GM18526 (cell line): ENCODE measurements around the gene CZIB.
A peak's percentile ranks its signal among the peaks of the same experiment; 100 is the strongest.

ENCODE experiments used
- POLR2A ChIP-seq: IDR thresholded peaks from 3 replicates; pipeline ENCODE4 v1.6.1; 2011; ENCODE audit not compliant: insufficient read length; ENCODE audit errors: extremely low read depth

The CZIB gene

DNA sequence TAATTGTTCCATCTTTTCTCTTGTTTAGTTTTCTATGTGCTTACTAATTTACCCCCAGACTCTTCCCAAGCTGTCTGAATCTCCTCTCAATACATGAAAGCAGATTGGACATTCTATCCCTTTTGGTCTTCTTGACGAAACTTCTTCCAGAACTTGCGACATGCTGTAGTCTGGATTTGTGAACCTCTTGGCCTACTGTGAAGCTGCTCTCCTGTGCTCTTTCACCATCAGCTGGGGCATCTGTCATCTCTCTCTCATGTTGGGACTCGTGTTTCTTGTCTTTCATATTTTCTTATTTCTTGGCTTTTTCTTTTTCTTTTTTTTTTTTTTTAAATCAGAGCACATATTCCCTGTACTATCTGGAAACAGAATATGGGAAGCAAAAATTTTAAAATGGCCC lies 17.0 kb downstream of the CZIB start:
- no peak for TF ChIP-seq POLR2A

DNA sequence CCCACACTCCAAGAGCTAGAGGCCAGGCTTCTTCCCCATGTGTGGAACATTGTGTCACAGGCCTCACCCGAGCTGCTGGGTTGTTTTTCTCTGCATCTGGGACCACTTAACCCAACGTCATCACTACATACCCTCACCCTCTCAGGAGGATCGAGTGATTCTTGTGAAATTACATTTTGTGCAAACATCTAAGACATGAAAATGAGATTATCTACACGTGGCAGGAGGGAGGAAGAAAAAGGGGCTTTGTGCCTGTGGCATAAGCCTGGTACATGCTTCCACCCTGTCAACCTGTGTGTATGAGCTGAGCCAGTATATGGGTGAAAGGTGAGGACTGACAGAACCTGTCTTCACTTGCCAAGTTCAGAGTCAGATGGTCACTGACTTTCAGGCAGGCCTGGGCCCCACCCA lies 22.2 kb downstream of the CZIB start:
- no peak for TF ChIP-seq POLR2A

DNA sequence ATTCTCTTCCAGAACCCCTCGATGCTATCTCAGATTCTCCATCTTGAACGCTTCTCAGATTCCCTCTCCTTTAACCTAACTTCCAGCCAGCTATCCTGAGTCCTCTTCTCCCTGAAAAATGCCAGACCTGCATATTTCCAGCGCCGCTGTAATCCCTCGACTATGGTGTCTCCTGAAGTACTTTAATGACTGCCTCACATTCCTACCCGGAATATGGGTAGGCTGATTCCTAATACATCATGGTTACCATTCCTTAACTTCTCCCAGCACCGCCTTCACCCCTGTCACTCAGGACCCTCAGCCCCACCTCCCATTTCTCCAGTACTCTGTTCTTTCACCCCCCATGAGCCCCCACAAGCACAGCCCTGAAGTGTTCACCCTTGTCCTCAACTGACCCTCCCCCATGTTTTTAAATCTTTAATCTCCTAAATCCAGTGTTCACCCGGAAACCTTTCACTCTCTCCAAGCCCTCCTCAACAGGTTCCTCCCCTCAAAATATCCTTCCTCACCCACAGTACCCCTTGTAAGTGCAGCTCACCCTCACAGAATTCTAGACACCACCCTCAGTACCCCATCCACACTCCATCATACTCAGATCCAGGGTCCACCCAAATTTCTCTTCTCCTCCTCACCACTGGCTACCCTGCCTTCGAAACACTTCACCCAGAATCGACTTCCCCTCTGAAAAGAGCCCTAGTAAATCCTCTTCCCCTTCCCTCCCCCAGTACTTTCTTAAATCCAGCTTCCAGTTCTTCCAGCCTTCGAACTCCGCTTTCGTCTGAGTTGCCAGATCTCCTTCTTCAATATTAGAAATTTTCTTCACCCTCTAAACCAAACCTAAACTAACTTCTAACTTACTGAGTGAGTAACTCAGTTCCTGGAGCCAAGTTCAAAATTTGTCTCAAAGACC lies 22.9 kb downstream of the CZIB start:
- no peak for TF ChIP-seq POLR2A

DNA sequence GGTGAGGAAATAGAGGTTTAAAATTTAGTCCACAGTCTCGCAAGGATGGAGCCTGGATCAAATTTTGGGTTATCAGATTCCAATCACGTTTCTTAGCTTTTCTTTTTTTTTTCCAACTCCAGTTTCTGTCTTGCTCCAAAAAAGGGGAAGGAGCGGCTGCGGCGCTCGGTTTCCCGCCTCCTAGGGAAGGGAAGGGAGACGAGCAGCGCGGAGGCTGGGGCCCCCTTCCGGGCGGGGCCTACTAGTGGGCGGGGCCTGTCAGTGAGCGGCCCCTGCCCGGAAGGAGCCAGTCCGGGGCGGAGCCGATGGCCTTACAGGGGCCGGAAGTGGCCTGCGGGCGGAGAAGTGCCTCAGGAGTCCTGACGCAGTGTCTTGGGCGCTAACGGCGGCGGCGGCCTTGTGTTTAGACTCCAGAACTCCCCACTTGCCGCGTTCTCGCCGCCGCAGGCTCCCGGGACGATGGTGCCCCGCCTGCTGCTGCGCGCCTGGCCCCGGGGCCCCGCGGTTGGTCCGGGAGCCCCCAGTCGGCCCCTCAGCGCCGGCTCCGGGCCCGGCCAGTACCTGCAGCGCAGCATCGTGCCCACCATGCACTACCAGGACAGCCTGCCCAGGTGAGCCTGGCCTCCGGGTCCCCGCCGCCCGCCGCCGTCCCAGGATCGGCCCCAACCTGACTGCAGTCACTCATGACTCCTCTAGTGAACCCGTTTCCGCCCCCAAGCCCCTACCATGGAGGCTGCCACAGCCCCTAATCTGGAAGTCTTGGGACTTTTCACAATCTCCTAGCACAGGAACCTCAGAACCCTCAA lies 23.7 kb downstream of the CZIB start, which contains the start of gene CPT2:
Gene CPT2 (plus strand): TSS at position 340 of the 806 bp plus-strand sequence. CDS start 120 bp downstream, at position 460.
- TF ChIP-seq POLR2A, result peak; percentile 96

DNA sequence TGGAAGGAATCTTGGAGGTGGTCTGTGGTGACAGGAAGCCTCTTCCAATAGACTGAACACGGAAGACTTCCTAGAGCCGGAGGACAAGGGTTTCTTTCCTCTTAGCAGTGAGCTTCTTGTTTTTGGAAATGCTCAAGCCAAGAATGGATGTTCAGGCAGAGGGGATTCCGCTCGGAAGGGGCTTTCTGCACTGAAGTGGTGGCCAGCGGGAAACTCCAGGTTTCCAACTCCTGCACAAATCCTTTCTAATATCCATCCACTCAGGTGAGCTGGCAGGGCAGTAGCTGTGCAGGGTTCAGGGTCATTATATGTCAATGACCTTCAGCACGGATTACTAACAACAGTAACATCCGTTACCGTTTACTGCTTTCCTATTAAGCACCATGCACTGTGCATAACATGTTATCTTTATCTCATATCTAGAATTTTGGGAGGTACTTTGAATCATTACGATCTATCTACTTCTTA lies 24.4 kb downstream of the CZIB start:
- no peak for TF ChIP-seq POLR2A

DNA sequence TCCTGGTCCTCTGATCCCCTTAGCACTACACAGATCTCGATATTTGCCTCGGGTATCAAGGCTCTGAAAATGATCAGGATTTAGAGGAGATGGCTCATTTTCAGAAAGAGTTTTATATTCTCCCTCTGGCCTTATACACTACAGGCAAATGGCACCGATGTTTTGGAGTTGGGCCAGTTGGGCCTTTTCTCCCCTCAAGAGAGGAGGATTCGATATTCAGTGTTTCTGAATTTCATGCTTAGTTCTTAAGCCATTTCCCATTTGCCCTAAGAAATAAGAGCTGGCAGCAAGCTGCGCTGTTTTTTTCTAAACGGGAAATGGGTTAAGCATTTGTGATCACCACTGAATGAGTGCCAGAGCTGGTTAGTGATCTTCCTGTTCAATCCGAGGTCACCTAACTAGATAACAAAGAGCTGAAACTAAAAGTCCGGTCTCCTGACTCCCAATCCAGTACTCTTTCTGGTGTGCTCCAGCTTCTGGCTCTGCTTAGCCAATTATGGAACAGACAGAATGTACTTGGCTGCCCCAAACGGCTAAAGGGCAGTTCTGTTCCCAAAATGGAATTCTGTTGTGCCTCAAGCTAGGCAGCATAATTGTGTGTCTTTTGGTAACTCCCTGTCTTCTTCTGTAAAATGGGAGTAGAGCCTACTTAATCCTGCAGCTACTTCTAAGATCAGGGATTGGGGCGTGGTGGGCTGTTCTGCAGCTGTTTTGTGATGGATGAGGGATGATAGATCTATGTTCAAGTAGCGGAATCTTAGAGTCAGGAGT lies 25.0 kb downstream of the CZIB start:
- TF ChIP-seq POLR2A, result no peak

DNA sequence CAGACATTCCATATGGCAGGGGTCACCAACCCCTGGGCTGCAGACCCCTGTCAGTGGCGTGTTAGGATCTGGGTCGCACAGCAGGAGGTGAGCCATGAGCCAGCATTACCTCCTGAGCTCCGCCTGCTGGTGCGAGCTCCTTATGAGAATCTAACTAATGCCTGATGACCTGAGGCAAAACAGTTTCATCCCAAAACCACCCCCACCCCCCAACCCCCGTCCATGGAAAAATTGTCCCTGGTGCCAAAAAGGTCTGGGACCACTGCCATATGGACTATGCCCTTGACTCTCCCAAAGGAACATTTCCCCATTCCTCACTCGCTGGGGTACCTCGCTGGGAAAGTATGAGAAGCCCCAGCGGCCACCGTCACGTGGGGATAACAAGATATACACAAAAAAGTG lies 30.2 kb downstream of the CZIB start:
- TF ChIP-seq POLR2A, result no peak

DNA sequence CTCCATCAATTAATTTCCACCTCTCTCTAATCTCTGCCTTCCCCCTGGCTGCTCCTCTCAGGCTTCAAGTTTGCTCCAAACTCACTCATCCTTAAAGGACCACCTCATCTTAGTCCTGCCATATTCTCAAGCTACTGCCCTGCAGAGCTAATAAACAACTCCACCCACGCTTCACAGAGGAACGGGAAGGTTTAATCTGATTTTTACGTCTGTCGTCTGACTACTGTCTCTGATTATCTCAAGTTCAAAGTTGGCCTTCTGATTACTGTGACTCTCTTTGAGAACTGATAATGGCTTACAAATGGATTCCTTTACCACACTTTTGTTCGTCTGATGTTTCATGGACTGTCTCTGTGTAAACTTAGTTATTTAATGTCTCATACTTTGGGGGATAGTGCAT lies 31.4 kb downstream of the CZIB start:
- no peak for TF ChIP-seq POLR2A

DNA sequence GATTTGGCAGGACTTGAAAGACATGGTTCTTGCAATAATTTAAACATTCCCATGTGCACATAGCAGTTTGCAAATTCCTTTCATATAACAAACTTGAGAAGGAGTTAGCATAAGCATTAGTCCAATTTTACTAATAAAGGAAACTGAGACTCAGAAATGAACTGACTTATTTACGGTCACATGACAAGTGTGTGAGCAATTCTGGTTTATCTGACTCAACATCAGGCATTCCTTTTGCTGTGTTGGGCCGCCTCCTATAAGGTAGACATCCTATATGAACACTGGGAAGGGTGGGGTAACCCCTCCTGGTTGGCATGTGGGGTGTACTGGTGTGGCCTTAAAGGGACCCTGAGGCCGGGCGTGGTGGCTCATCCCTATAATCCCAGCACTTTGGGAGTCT lies 32.3 kb downstream of the CZIB start:
- no peak for TF ChIP-seq POLR2A

DNA sequence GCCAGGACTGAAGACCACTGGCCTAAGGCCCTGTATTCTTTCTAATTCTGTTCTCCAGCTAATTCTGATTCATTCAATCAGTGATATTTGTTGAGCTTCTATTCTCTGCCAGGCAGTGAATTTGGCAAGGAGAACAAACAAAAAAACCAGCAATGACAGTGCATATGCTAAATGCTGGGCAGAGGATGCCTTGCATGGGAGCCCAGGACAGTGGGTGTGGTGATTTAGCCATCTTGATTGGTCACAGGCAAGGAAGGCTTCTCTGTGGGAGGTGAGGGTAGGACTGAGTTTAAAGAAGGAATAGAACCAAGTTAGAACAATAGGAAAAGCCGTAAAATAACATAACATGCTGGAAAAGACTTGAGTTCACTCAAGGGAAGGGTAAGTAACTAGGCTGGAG lies 33.0 kb downstream of the CZIB start:
- TF ChIP-seq POLR2A, result no peak

DNA sequence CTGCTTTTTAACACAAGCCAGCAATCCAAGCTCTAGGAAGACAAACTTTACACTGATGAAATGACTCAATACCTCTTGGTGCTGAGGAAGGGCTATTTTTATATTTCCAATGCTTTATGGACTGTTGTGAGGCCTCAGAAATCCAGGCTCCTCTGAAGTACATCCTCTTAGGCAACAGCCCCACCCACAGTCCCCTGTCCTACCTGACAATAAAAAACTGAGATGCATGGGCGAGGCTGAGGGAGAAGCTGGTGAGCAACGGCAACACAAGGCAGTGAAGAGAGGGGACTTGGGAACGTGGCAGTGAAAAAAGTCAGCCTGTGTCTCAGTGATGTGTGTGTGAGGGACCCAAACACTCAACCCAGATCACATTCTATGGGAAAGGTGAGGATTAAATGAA lies 33.9 kb downstream of the CZIB start:
- no peak for TF ChIP-seq POLR2A

DNA sequence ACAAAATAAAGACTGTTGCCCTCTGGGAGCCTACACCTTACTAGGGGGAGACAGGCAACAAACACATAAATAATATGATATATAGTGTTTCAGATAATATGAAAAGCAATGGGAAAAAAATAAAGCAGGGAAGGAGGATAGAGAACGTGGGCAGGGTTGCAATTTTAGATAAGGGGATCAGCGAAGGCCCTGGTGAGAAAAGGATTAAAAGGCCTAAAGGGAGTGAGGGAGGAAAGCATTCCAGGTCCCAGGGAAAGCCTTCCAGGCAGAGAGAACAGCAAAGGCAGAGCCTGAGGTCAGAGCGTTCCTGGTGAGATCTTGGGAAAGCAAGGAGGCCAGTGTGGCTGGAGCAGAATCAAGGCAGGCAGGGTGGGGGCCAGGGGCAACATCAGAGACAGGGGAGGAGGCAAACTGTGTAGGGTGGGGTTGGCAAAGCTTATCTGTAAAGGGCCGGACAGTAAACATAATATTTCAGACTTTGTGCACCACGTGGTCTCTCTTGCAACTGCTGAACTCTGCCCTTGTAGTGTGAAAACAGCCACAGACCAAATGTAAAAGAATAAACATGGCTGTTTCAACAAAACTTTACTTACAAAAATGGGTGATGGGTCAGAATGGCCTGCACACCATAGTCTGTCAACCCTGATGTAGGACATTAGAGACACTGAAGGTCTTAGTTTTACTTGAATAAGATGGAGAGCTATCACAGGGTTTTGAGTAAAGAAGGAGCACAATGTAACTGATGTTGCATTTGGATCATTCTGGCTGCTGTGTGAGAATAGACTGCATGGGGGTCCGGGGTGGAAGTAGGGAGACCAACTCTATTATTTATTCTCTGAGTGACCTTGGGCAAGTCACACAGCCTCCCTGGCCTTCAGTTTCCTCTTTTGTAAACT lies 37.1 kb downstream of the CZIB start:
- TF ChIP-seq POLR2A, result no peak

DNA sequence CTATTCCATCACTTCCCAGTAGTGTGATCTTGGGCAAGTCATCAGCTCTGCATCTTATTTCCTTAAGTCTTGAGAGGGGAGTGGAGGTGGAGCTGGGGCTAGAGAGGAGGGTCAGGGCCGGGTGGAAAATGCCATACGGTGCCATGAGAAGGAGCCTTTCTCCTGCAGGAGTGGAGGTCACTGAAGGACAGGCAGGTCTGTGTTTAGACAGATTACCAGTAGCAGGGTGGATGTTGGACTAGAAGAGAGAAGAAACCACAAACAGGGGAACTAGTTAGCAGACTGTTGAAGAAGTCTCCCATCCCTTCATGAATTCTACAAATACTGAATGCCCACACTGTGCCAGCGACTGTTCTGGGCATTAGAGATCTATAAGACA lies 37.7 kb downstream of the CZIB start:
- TF ChIP-seq POLR2A, result no peak

DNA sequence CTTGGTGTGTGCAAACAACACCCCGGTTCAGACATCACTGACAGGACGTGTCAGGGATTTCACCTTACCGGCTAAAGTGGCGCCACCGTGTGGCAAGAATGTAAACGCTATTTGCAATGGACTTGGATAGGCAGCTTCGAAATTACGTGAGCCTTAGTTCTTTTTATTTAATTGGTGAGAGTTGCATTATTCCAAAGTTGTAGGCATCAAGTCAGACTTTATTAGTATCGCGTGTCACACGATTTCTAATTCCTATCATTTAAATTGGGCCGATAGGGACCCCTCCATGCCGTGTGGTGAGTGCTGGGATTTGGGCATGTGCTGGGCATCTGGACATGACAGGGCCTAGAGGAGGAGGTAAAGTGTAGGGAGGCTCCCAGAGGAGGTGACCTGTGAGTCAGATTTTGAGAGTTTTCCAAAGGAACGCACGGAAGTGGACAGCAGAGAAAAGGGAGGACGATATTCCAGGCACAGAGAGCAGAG lies 38.3 kb downstream of the CZIB start:
- no peak for TF ChIP-seq POLR2A
